GM21723 (cell line): ENCODE results near the gene SLC44A1.
"Not testable (repeated sequence)": the region's sequence is repeated elsewhere in the genome, so short reads cannot be mapped to it uniquely, and the experiment has no call there.

Experiments
- ATAC-seq: cut with Tn5 transposase; IDR thresholded peaks from one replicate; pipeline ENCODE4 v1.9.1; 2021; ENCODE audit warnings: mild to moderate bottlenecking, moderate library complexity; ENCODE audit not compliant: unreplicated experiment

Gene SLC44A1

DNA sequence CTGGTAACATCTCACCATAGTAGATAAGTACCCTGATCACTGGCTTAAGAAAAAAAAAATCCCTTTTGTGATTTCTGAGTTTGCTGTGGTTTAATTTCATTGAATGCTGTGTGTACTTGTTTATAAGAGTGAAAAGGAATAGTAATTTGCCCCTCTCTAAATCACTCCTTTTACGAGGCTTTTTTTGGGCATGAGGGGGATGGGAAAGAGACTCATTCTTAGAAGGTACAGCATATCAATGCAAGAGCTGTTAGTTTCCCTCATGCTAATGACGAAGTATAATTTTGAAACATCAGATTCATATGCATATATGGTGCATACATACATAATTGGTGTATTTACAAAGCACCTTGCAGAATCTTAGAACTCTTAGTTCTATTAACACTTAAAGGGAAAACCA lies 2.4 kb upstream of the SLC44A1 start:
- ATAC-seq: no peak

- no peak for ATAC-seq
These were observed 1.9 kb upstream of the SLC44A1 start for GRCh38 chr9:105242557-105242956.

GRCh38 chr9:105243015-105243686 lies 1.3 kb upstream of the SLC44A1 start:
- no peak for ATAC-seq

DNA sequence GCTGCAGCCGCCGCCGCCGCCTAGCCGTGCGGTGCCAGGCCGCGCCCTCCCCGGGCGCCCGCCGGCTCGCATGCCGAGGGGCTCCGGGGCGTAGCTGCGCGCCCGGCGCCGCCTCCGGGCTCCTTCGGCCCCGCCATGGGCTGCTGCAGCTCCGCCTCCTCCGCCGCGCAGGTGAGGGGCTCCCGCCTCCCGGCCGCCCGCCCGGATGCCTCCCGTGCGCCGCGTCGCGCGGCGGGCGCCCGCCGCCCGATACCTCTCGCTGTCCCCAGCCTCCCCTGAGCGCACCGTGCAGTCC lies 230 bp downstream of the SLC44A1 start:
- peak; percentile 71 for ATAC-seq

- ATAC-seq: peak; percentile 28
These were observed 809 bp downstream of the SLC44A1 start for GRCh38 chr9:105245029-105245890.

GRCh38 chr9:105245891-105246161 lies 1.4 kb downstream of the SLC44A1 start:
- ATAC-seq: no peak

DNA sequence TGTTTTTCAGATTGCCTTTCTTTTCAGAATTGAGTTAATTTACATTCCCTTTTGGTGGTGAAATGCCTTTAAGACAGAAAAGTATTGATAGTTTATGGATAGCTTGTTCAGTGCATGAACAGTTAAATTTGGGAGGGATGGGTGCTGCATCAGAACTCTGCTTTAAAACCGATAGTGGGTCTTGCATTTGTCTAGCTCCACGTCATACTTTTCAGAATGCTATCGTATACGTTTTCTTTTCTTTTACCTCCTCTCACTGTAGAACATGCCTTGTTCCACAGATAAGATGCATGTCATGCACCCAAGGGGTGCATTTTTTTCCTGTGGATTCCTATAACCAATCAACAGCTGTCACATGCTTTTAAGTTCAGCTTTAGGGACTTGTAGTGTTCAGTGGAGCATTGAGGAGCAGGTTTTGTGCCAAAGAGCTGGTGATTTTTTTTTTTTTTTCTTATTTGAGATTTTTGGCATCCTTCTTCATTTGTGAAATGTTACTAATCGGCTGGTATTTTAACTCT lies 2.3 kb downstream of the SLC44A1 start:
- no peak for ATAC-seq

DNA sequence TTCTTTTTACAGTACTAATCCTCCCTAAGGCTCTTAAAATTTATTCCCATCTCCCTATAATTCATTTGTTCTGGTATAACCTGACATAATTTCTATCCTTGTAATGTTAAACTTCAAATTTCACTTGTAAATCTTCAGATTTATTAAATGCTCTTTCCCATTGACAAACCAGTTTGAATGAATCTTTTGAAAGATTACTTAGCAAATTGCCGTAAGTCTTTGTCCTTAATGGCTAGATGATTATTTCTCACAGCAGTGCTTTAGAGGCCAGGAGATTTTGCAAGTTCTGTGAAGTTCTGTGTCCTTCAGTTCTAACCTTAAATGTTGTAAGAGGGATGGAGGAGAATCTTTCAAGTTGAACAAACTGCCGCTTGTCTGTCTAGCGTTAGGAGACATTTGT lies 4.2 kb downstream of the SLC44A1 start:
- no peak for ATAC-seq

DNA sequence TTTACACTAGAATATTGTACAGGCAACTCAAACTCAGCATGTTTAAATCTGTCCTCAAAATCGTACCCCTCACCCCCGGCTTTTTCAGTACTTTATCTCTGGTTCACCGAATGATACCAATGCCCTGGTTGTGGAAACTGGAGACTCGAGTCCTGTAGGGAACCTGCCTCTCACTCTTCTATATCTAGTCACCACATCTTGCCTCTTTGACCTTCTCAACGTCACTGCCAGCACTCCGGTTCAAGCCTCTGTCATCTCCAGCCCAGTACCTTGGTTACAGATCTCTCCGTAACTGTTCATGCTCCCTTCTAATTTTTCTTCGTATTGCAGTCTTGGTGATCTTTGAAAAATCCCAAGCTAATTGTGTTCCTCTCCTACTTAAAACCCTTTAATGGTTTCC lies 6.7 kb downstream of the SLC44A1 start:
- ATAC-seq: no peak

GRCh38 chr9:105251733-105252404 lies 7.4 kb downstream of the SLC44A1 start:
- no peak for ATAC-seq

DNA sequence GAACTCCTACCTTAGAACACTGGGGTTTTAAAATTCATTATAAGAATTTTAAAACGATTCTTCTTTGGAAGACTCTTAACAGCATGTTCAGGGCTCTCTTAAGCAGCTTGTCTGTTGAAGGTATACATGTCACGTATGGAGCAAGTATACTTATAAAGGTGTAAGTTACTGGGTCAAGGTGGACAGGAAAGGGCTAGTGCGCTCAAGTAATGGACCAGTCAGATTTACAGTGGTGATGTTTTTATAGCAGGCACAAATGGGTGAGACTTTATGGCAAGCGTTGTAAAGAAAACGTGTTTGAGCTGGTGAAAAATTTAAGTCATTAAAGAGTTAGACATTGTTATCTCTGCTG lies 7.9 kb downstream of the SLC44A1 start:
- ATAC-seq: no peak

- no peak for ATAC-seq
These were observed 9.8 kb downstream of the SLC44A1 start for GRCh38 chr9:105254226-105254625.

DNA sequence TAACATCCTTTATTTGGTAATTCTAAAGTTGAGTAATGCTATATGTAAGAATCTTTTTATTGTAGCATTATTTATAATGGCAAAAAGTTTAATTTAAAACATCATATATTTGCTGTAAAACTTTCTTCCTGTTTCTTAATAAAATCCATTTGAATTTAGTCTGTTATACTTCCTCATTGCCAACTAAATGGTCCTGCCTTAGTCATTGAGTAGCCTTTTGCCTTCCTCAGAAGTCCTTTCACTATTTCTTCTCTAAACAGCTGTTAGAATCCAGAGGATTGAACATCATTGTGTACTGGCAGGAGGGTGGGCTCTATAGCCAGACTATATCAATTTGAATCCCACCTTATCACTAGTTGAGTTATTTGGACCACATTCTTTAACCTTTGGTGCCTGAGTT lies 11.0 kb downstream of the SLC44A1 start:
- no peak for ATAC-seq

- ATAC-seq: not testable (repeated sequence)
These were observed 12.1 kb downstream of the SLC44A1 start for GRCh38 chr9:105256569-105256968.

GRCh38 chr9:105257809-105258208 lies 13.4 kb downstream of the SLC44A1 start:
- ATAC-seq: no peak

GRCh38 chr9:105258225-105258737 lies 13.8 kb downstream of the SLC44A1 start:
- no peak for ATAC-seq

- ATAC-seq: peak; percentile 4
These were observed 14.8 kb downstream of the SLC44A1 start for GRCh38 chr9:105259274-105259673.

DNA sequence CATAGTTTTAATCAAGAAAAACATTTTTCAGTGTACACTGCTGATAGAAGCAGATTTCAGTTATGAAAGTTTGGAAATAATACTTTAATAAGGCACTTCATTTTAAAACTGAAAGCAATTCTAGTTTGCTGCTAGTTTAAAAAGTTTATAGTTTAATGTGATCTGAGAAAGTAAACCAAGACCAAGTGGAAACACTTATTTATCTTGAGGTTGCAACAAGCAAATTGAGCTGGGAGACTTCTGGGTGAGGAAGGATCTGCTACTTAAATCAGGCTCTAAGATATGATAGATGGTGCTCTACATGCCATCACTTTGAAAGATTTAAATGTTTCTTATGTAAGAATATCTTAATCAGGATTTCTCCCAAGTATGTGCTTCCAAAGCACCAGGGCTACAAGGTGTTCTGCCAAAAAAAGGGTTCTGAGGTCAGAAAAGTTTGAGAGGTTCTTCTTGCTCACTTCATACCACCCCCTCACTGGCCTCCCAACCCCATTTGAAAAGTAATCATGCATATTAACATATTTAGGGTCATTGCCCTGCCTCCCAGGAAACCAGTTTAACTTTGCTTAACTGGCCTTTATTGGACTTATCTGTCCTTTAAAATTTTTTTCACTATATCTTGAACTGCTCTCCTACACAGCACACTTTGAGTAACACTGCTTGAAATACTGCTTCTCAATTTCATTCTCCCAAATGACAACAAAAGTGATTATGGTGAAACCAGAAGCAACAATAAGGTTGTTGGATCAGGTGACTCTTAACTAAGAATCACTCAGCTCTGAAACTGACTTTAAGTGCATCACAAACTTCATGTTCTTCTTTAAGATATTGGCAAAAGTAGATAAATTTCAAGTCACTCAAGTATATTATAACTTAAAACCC lies 15.5 kb downstream of the SLC44A1 start:
- peak; percentile 51 for ATAC-seq

GRCh38 chr9:105262497-105262896 lies 18.0 kb downstream of the SLC44A1 start:
- no peak for ATAC-seq

GRCh38 chr9:105264380-105264779 lies 19.9 kb downstream of the SLC44A1 start:
- no peak for ATAC-seq

GRCh38 chr9:105268254-105268653 lies 23.8 kb downstream of the SLC44A1 start:
- not testable (repeated sequence) for ATAC-seq
